Activated CD8-positive, alpha-beta memory T cell treated with anti-CD3 and anti-CD28 coated beads, Interleukin-2, amount 10 ng/mL, durations not matched to agents 7 days and 5 days (primary cell): ENCODE measurements around the gene GOLGA6L7. TPM values are rescaled to one million over a fixed set of nuclear protein-coding genes. Genes with fewer than 3 reads are reported as not detected.
"Not testable (repeated sequence)": the region's sequence is repeated elsewhere in the genome, so short reads cannot be mapped to it uniquely, and the experiment has no call there.

ENCODE experiments used
- ATAC-seq: fragments of 150-1000 bp; cut with Tn5 transposase; one replicate; pipeline ENCODE4 v1.10.0; 2021; ENCODE audit warnings: moderate library complexity
- CTCF ChIA-PET: fragments of 350-600 bp; sonication (Branson Sonifier 250); formaldehyde crosslinking; loops from one replicate; lab custom pipeline; 2021; ENCODE audit warnings: antibody characterized with exemption; lab: Charles Lee
- DNase-seq: peaks from one replicate; pipeline ENCODE4 v3.0.0-alpha.2; 2020
- H3K27ac Mint-ChIP-seq: one replicate; pipeline ENCODE4 v1.8.0; 2021; ENCODE audit warnings: mild to moderate bottlenecking, mixed read lengths
- H3K27me3 Mint-ChIP-seq: one replicate; pipeline ENCODE4 v1.8.0; 2021; ENCODE audit warnings: mixed read lengths
- H3K36me3 Mint-ChIP-seq: one replicate; pipeline ENCODE4 v1.8.0; 2021; ENCODE audit warnings: mild to moderate bottlenecking, mixed read lengths
- H3K4me1 Mint-ChIP-seq: one replicate; pipeline ENCODE4 v1.8.0; 2021; ENCODE audit warnings: mixed read lengths
- H3K4me3 Mint-ChIP-seq: one replicate; pipeline ENCODE4 v1.8.0; 2021; ENCODE audit warnings: mild to moderate bottlenecking, moderate library complexity, mixed read lengths
- H3K9me3 Mint-ChIP-seq: one replicate; pipeline ENCODE4 v1.8.0; 2022; ENCODE audit warnings: low read depth, mixed read lengths
- total RNA-seq, 2 experiments: library from RNA; stranded (reverse); gene quantifications; one replicate each; pipeline ENCODE4 v1.2.3, GENCODE V29; 2021

Gene GOLGA6L7
- total RNA-seq, 2 experiments from 2014 or later: not detected

GRCh38 chr15:28876131-28876844 lies 27.8 kb upstream of the GOLGA6L7 start:
- Mint-ChIP-seq H3K27ac (no peak overlapping the region), H3K36me3 (no peaks in the 10 kb centered on the region), H3K4me1 (no peaks in the 10 kb centered on the region), H3K9me3 (no peaks in the 10 kb centered on the region), H3K27me3 (no peaks in the 10 kb centered on the region), H3K4me3 (no peak overlapping the region)
- CTCF ChIA-PET: no interaction called here
- no peak for ATAC-seq
- DNase-seq: no peak

- Mint-ChIP-seq H3K36me3 (no peaks in the 10 kb centered on the region), H3K27ac (no peak overlapping the region), H3K27me3 (no peaks in the 10 kb centered on the region), H3K9me3 (no peaks in the 10 kb centered on the region), H3K4me1 (no peaks in the 10 kb centered on the region), H3K4me3 (no peak overlapping the region)
- ATAC-seq (no peak), DNase-seq (no peak)
- CTCF ChIA-PET: no interaction called here
Observed at GRCh38 chr15:28875461-28876000, 27.1 kb upstream of the GOLGA6L7 start.

GRCh38 chr15:28873585-28874190 lies 25.2 kb upstream of the GOLGA6L7 start:
- CTCF ChIA-PET: no interaction called here
- H3K9me3 Mint-ChIP-seq: no peaks in the 10 kb centered on the region
- ATAC-seq (no peak), DNase-seq (no peak)
- H3K4me3 Mint-ChIP-seq: no peak overlapping the region
- H3K27ac Mint-ChIP-seq: no peak overlapping the region
- no peaks in the 10 kb centered on the region for H3K27me3 Mint-ChIP-seq
- H3K36me3 Mint-ChIP-seq: no peaks in the 10 kb centered on the region
- H3K4me1 Mint-ChIP-seq: no peaks in the 10 kb centered on the region

- ATAC-seq: no peak
- no peak for DNase-seq
- Mint-ChIP-seq H3K36me3 (no peaks in the 10 kb centered on the region), H3K9me3 (no peaks in the 10 kb centered on the region), H3K27me3 (no peaks in the 10 kb centered on the region), H3K27ac (no peak overlapping the region), H3K4me3 (no peak overlapping the region), H3K4me1 (no peaks in the 10 kb centered on the region)
- CTCF ChIA-PET: no interaction called here
Observed at GRCh38 chr15:28873006-28873405, 24.6 kb upstream of the GOLGA6L7 start.

GRCh38 chr15:28871168-28871567 lies 22.7 kb upstream of the GOLGA6L7 start:
- Mint-ChIP-seq H3K4me3 (no peak overlapping the region), H3K36me3 (no peaks in the 10 kb centered on the region)
- CTCF ChIA-PET: no interaction called here

GRCh38 chr15:28868744-28869345 lies 20.4 kb upstream of the GOLGA6L7 start:
- no peak for ATAC-seq
- no peak for DNase-seq
- Mint-ChIP-seq H3K27me3 (no peaks in the 10 kb centered on the region), H3K4me1 (no peaks in the 10 kb centered on the region), H3K9me3 (no peaks in the 10 kb centered on the region), H3K36me3 (no peaks in the 10 kb centered on the region), H3K27ac (no peak overlapping the region), H3K4me3 (no peak overlapping the region)
- CTCF ChIA-PET: no interaction called here

More at GRCh38 chr15:28871168-28871567, 22.7 kb upstream of the GOLGA6L7 start:
- Mint-ChIP-seq H3K27me3 (no peaks in the 10 kb centered on the region), H3K4me1 (no peaks in the 10 kb centered on the region), H3K27ac (no peak overlapping the region), H3K9me3 (no peaks in the 10 kb centered on the region)
- ATAC-seq (no peak), DNase-seq (no peak)

- ATAC-seq, H3K27me3 Mint-ChIP-seq, H3K27ac Mint-ChIP-seq, H3K4me3 Mint-ChIP-seq, H3K4me1 Mint-ChIP-seq, H3K36me3 Mint-ChIP-seq, H3K9me3 Mint-ChIP-seq, CTCF ChIA-PET, DNase-seq: not testable (repeated sequence)
Observed at GRCh38 chr15:28861589-28862293, 13.3 kb upstream of the GOLGA6L7 start.

- no peak for ATAC-seq
- no peak overlapping the region for H3K27ac Mint-ChIP-seq
- CTCF ChIA-PET: no interaction called here
Observed at GRCh38 chr15:28861031-28861534, 12.6 kb upstream of the GOLGA6L7 start.

GRCh38 chr15:28854578-28854977 lies 6.1 kb upstream of the GOLGA6L7 start:
- H3K27me3 Mint-ChIP-seq, H3K9me3 Mint-ChIP-seq, H3K36me3 Mint-ChIP-seq, H3K27ac Mint-ChIP-seq, H3K4me3 Mint-ChIP-seq, CTCF ChIA-PET, DNase-seq, H3K4me1 Mint-ChIP-seq, ATAC-seq: not testable (repeated sequence)

More at GRCh38 chr15:28861031-28861534, 12.6 kb upstream of the GOLGA6L7 start:
- no peak for DNase-seq
- H3K27me3 Mint-ChIP-seq: no peaks in the 10 kb centered on the region
- H3K36me3 Mint-ChIP-seq: no peaks in the 10 kb centered on the region
- no peak overlapping the region for H3K4me3 Mint-ChIP-seq
- H3K4me1 Mint-ChIP-seq: no peaks in the 10 kb centered on the region
- no peaks in the 10 kb centered on the region for H3K9me3 Mint-ChIP-seq

GRCh38 chr15:28853654-28854053 lies 5.2 kb upstream of the GOLGA6L7 start:
- H3K27ac Mint-ChIP-seq, H3K4me3 Mint-ChIP-seq, H3K27me3 Mint-ChIP-seq, DNase-seq, ATAC-seq, H3K4me1 Mint-ChIP-seq, H3K9me3 Mint-ChIP-seq, H3K36me3 Mint-ChIP-seq, CTCF ChIA-PET: not testable (repeated sequence)

- peaks cover 15% of the 10 kb centered on the region for H3K4me1 Mint-ChIP-seq
- H3K36me3 Mint-ChIP-seq, ATAC-seq, H3K9me3 Mint-ChIP-seq, CTCF ChIA-PET, H3K27me3 Mint-ChIP-seq, H3K4me3 Mint-ChIP-seq, DNase-seq, H3K27ac Mint-ChIP-seq: not testable (repeated sequence)
Observed at GRCh38 chr15:28849766-28850165, 1.3 kb upstream of the GOLGA6L7 start.

- H3K36me3 Mint-ChIP-seq, H3K4me3 Mint-ChIP-seq, H3K9me3 Mint-ChIP-seq, H3K27me3 Mint-ChIP-seq, CTCF ChIA-PET, DNase-seq, H3K27ac Mint-ChIP-seq, ATAC-seq: not testable (repeated sequence)
- peaks cover 15% of the 10 kb centered on the region for H3K4me1 Mint-ChIP-seq
Observed at GRCh38 chr15:28849271-28849670, 827 bp upstream of the GOLGA6L7 start.

- peak; percentile 13 for ATAC-seq
- CTCF ChIA-PET, H3K27ac Mint-ChIP-seq: not testable (repeated sequence)
Observed at GRCh38 chr15:28847959-28848358, 485 bp downstream of the GOLGA6L7 start.

More at GRCh38 chr15:28847959-28848358, 485 bp downstream of the GOLGA6L7 start:
- peaks cover 15% of the 10 kb centered on the region for H3K4me1 Mint-ChIP-seq
- DNase-seq, H3K4me3 Mint-ChIP-seq, H3K27me3 Mint-ChIP-seq, H3K36me3 Mint-ChIP-seq, H3K9me3 Mint-ChIP-seq: not testable (repeated sequence)
